GM23338 (cell line): ENCODE results near the gene MMP15. TPM values are rescaled to one million over a fixed set of nuclear protein-coding genes. Genes with fewer than 3 reads are reported as not detected.

Experiments used
- ATAC-seq: fragments of 200-7000 bp; cut with Tn5 transposase; 3 replicates; pipeline ENCODE4 v1.9.1; 2020
- DNase-seq: peaks from one replicate; pipeline ENCODE4 v3.0.0-alpha.2; 2015; ENCODE audit warnings: low spot score
- H2AFZ ChIP-seq: fragments of 200-600 bp; sonication (generic); 2 replicates; pipeline ENCODE4 v1.8.0; 2016; ENCODE audit warnings: antibody characterized with exemption, mild to moderate bottlenecking, moderate library complexity
- H3F3A ChIP-seq: fragments of 200-600 bp; sonication (generic); replicated peaks from 2 replicates; pipeline ENCODE4 v1.8.0; 2017; ENCODE audit warnings: antibody characterized with exemption, mixed run types, low read depth
- H3K27ac ChIP-seq: fragments of 200-600 bp; sonication (generic); 2 replicates; pipeline ENCODE4 v1.6.1; 2016; ENCODE audit warnings: low read depth
- H3K27me3 ChIP-seq: fragments of 200-600 bp; sonication (generic); 2 replicates; pipeline ENCODE4 v1.8.0; 2016; ENCODE audit warnings: mild to moderate bottlenecking, mixed run types, moderate library complexity; ENCODE audit not compliant: insufficient read depth
- H3K36me3 ChIP-seq: fragments of 200-600 bp; sonication (generic); 2 replicates; pipeline ENCODE4 v1.8.0; 2016; ENCODE audit warnings: mild to moderate bottlenecking; ENCODE audit not compliant: insufficient read depth
- H3K4me1 ChIP-seq: fragments of 200-600 bp; sonication (generic); 2 replicates; pipeline ENCODE4 v1.8.0; 2016; ENCODE audit warnings: mild to moderate bottlenecking, moderate library complexity; ENCODE audit not compliant: insufficient read depth
- H3K4me2 ChIP-seq: fragments of 200-600 bp; sonication (generic); 2 replicates; pipeline ENCODE4 v1.7.1; 2017; ENCODE audit warnings: mixed run types
- H3K4me3 ChIP-seq: fragments of 200-600 bp; sonication (generic); 2 replicates; pipeline ENCODE4 v1.6.1; 2016; ENCODE audit warnings: mixed run types
- H3K79me2 ChIP-seq: fragments of 200-600 bp; sonication (generic); replicated peaks from 2 replicates; pipeline ENCODE4 v1.8.0; 2017; ENCODE audit warnings: mild to moderate bottlenecking; ENCODE audit not compliant: insufficient read depth
- H3K9me2 ChIP-seq: fragments of 200-600 bp; sonication (generic); 2 replicates; pipeline ENCODE4 v1.8.0; 2017; ENCODE audit not compliant: insufficient read depth
- H4K20me1 ChIP-seq: fragments of 200-600 bp; sonication (generic); replicated peaks from 2 replicates; pipeline ENCODE4 v1.8.0; 2017; ENCODE audit warnings: mild to moderate bottlenecking; ENCODE audit not compliant: insufficient read depth
- H3K27ac Mint-ChIP-seq: 2 replicates; pipeline ENCODE4 v1.8.0; 2020; ENCODE audit warnings: inconsistent platforms, mild to moderate bottlenecking, moderate library complexity, mixed read lengths
- H3K27me3 Mint-ChIP-seq: 3 replicates; pipeline ENCODE4 v1.8.0; 2022; ENCODE audit warnings: low read depth, mild to moderate bottlenecking, moderate library complexity, mixed read lengths, inconsistent platforms; ENCODE audit not compliant: insufficient read depth, poor library complexity
- H3K36me3 Mint-ChIP-seq: 3 replicates; pipeline ENCODE4 v1.8.0; 2021; ENCODE audit warnings: low read depth, mild to moderate bottlenecking, inconsistent platforms, moderate library complexity, mixed read lengths
- H3K4me1 Mint-ChIP-seq: 3 replicates; pipeline ENCODE4 v1.8.0; 2020; ENCODE audit warnings: mild to moderate bottlenecking, inconsistent platforms, mixed read lengths
- H3K4me3 Mint-ChIP-seq: 3 replicates; pipeline ENCODE4 v1.8.0; 2021; ENCODE audit warnings: moderate library complexity, mild to moderate bottlenecking, inconsistent platforms, mixed read lengths
- H3K9me3 Mint-ChIP-seq: 3 replicates; pipeline ENCODE4 v1.8.0; 2020; ENCODE audit warnings: moderate library complexity, mild to moderate bottlenecking, inconsistent platforms, mixed read lengths
- EZH2 ChIP-seq: fragments of 200-600 bp; sonication (generic); IDR thresholded peaks from one replicate; pipeline ENCODE4 v1.8.0; 2017; ENCODE audit warnings: antibody characterized with exemption, mild to moderate bottlenecking, low read depth; ENCODE audit not compliant: unreplicated experiment
- EZH2phosphoT487 ChIP-seq: fragments of 200-600 bp; sonication (generic); IDR thresholded peaks from one replicate; pipeline ENCODE4 v1.8.1; 2018; ENCODE audit warnings: antibody characterized with exemption; ENCODE audit not compliant: unreplicated experiment
- JUNB ChIP-seq: IDR thresholded peaks from one replicate; pipeline ENCODE4 v1.6.1; 2016; ENCODE audit warnings: antibody characterized with exemption; ENCODE audit not compliant: unreplicated experiment
- NANOG ChIP-seq: IDR thresholded peaks from 2 replicates; pipeline ENCODE4 v1.6.1; 2016; ENCODE audit warnings: antibody characterized with exemption, borderline replicate concordance
- STAT1 ChIP-seq: IDR thresholded peaks from one replicate; pipeline ENCODE4 v1.6.1; 2016; ENCODE audit warnings: antibody characterized with exemption; ENCODE audit not compliant: unreplicated experiment
- ZNF114 ChIP-seq: fragments of 250-450 bp; sonication (Bioruptor Pico); IDR thresholded peaks from 2 replicates; pipeline ENCODE4 v1.5.0; 2020; ENCODE audit warnings: mild to moderate bottlenecking, moderate library complexity
- polyA plus RNA-seq: library from polyadenylated mRNA; unstranded; fragments of >200 nt; fragmentation: Nextera tagmentation; extraction: Ambion mirVana; gene quantifications from 2 replicates; pipeline ENCODE4 v1.2.1, GENCODE V29; 2016
- total RNA-seq: library from RNA; depleted of rRNA; stranded (reverse); fragments of >200 nt; shearing (Covaris generic); gene quantifications from 2 replicates; pipeline ENCODE4 v1.2.3, GENCODE V29; 2014
- TF ChIP-seq, protein P1 (sequence below): IDR thresholded peaks from one replicate; pipeline ENCODE4 v1.6.1; 2018; ENCODE audit warnings: antibody characterized with exemption; ENCODE audit not compliant: unreplicated experiment
- TF ChIP-seq, protein P2 (sequence below), 2 experiments: fragments of 200-600 bp in 1 of 2; sonication (generic) in 1 of 2; conservative IDR thresholded peaks; 2 replicates each; pipeline versions ENCODE4 v1.5.1 to v1.6.1; 2016 to 2017; ENCODE audit warnings: antibody characterized with exemption in 2 of 2, low read depth in 2 of 2, mild to moderate bottlenecking in 2 of 2, moderate library complexity in 1 of 2

The MMP15 gene
- total and polyA plus RNA-seq, 2 experiments from 2014 or later = 10.9 to 79.1 TPM

DNA sequence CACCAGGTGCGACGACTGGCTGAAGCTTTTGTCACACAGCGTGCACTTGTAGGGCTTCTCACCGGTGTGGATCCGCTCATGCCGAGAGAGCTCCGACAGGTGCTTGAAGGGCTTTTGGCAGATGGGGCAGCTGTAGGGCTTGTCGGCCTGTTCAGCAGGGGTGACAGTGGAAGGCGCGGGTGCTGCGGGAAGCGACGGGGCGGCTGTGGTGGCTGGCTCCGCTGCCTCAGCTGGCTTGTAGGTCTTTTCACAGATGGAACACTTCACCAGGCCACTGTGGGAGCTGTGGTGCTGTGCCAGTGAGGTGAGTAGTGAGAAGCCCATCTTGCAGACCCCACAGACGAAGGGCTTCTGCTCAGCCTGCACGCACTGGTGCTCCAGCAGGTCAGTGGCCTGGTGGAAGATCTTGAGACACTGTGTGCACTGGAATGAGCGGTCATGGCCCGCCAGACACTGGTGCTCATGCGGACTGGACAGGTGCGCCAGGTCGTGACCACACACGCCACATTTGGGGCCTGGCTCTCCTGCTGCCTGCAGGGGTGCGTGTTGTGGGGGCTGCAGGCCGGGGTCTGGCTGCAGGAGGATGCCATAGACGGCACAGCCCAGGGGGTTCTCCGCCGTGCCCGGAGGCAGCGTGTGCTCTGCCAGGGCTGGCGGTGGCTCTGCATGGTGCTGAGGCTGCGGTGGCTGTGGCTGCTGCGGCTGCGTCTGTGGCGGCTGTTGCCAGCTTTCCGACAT, 27.9 kb upstream of the MMP15 start (continued):
- TF ChIP-seq, protein P1, sequence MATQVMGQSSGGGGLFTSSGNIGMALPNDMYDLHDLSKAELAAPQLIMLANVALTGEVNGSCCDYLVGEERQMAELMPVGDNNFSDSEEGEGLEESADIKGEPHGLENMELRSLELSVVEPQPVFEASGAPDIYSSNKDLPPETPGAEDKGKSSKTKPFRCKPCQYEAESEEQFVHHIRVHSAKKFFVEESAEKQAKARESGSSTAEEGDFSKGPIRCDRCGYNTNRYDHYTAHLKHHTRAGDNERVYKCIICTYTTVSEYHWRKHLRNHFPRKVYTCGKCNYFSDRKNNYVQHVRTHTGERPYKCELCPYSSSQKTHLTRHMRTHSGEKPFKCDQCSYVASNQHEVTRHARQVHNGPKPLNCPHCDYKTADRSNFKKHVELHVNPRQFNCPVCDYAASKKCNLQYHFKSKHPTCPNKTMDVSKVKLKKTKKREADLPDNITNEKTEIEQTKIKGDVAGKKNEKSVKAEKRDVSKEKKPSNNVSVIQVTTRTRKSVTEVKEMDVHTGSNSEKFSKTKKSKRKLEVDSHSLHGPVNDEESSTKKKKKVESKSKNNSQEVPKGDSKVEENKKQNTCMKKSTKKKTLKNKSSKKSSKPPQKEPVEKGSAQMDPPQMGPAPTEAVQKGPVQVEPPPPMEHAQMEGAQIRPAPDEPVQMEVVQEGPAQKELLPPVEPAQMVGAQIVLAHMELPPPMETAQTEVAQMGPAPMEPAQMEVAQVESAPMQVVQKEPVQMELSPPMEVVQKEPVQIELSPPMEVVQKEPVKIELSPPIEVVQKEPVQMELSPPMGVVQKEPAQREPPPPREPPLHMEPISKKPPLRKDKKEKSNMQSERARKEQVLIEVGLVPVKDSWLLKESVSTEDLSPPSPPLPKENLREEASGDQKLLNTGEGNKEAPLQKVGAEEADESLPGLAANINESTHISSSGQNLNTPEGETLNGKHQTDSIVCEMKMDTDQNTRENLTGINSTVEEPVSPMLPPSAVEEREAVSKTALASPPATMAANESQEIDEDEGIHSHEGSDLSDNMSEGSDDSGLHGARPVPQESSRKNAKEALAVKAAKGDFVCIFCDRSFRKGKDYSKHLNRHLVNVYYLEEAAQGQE = no peak
- TF ChIP-seq, protein P2, sequence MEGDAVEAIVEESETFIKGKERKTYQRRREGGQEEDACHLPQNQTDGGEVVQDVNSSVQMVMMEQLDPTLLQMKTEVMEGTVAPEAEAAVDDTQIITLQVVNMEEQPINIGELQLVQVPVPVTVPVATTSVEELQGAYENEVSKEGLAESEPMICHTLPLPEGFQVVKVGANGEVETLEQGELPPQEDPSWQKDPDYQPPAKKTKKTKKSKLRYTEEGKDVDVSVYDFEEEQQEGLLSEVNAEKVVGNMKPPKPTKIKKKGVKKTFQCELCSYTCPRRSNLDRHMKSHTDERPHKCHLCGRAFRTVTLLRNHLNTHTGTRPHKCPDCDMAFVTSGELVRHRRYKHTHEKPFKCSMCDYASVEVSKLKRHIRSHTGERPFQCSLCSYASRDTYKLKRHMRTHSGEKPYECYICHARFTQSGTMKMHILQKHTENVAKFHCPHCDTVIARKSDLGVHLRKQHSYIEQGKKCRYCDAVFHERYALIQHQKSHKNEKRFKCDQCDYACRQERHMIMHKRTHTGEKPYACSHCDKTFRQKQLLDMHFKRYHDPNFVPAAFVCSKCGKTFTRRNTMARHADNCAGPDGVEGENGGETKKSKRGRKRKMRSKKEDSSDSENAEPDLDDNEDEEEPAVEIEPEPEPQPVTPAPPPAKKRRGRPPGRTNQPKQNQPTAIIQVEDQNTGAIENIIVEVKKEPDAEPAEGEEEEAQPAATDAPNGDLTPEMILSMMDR (conservative IDR thresholded peaks at IDR 0.05; ENCODE audit: low read depth in 2 of 2) = no peak
- TF ChIP-seq ZNF114 (CRISPR knock-in tag) (no peak), EZH2 (no peak), EZH2phosphoT487 (no peak)

DNA sequence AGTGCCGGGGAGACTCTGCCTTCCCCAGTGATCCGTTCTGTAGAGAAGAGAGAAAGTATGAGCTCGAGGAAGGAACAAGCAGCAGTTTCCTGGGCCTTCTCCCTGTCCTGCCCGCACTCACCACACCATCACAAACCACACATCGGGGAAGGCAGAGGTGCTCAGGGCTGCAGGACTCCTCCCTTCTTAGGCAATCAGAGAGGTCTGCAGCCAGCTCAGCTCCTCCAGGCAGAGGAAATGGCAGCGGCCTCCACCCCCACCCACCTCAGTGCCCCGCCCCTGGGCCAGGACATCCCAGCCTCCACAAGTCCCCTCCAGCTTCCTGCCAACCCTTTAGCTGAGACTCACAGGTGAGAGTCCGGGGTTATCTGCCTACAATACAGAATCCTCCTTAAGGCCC, 27.1 kb upstream of the MMP15 start:
- peaks cover 24% of the 10 kb centered on the region for H3K4me1 Mint-ChIP-seq
- TF ChIP-seq STAT1 (no peak), NANOG (no peak), ZNF114 (CRISPR knock-in tag) (no peak), EZH2 (no peak), JUNB (no peak), EZH2phosphoT487 (no peak)
- TF ChIP-seq, protein P2 (conservative IDR thresholded peaks at IDR 0.05; ENCODE audit: low read depth in 2 of 2) = no peak
- TF ChIP-seq, protein P1 = no peak
- ATAC-seq = no peak
- H3K4me2 ChIP-seq = 0 out of 2 replicates have a peak overlapping the region, but pooled peaks have one; percentile 88
- H3K9me2 ChIP-seq = no peaks in the 10 kb centered on the region
- no peaks in the 10 kb centered on the region; the same call in 1 of the 2 replicates for H4K20me1 ChIP-seq
- no peak for DNase-seq
- H2AFZ ChIP-seq = no peak overlapping the region
- H3K4me1 ChIP-seq = peaks cover 8% of the 10 kb centered on the region
- no peak overlapping the region for H3K4me3 Mint-ChIP-seq
- H3K36me3 ChIP-seq = no peaks in the 10 kb centered on the region
- H3K27me3 ChIP-seq = no peaks in the 10 kb centered on the region
- H3F3A ChIP-seq = peaks cover 7% of the 10 kb centered on the region
- H3K79me2 ChIP-seq = 0 out of 2 replicates have a peak, but pooled peaks cover 6% of the 10 kb centered on the region
- peaks cover 12% of the 10 kb centered on the region for H3K27me3 Mint-ChIP-seq
- H3K4me3 ChIP-seq = no peak overlapping the region
- H3K36me3 Mint-ChIP-seq = peaks cover 21% of the 10 kb centered on the region
- no peak overlapping the region for H3K27ac Mint-ChIP-seq
- H3K27ac ChIP-seq = no peak overlapping the region
- H3K9me3 Mint-ChIP-seq = no peaks in the 10 kb centered on the region; the same call in 2 of the 3 replicates
